GM12872 (cell line): ENCODE results near the gene ARHGEF39.

Experiments
- CTCF ChIP-seq: IDR thresholded peaks from 3 replicates; pipeline ENCODE4 v1.5.1; 2011; ENCODE audit warnings: low read depth, mild to moderate bottlenecking, low read length, moderate library complexity; ENCODE audit not compliant: insufficient read depth

ARHGEF39 gene

GRCh38 chr9:35680331-35681105 lies 15.5 kb upstream of the ARHGEF39 start:
- TF ChIP-seq CTCF = no peak

- no peak for TF ChIP-seq CTCF
These were observed 14.9 kb upstream of the ARHGEF39 start for GRCh38 chr9:35679766-35680330.

GRCh38 chr9:35679091-35679490 lies 14.1 kb upstream of the ARHGEF39 start:
- no peak for TF ChIP-seq CTCF

- TF ChIP-seq CTCF = no peak
These were observed 10.9 kb upstream of the ARHGEF39 start for GRCh38 chr9:35675732-35676392.

GRCh38 chr9:35675204-35675603 lies 10.2 kb upstream of the ARHGEF39 start:
- TF ChIP-seq CTCF = no peak

- TF ChIP-seq CTCF = no peak
These were observed 9.0 kb upstream of the ARHGEF39 start for GRCh38 chr9:35674025-35674361.

- no peak for TF ChIP-seq CTCF
These were observed 8.4 kb upstream of the ARHGEF39 start, which contains the start of gene CA9 for GRCh38 chr9:35673132-35674024. TSS of gene CA9 (plus strand) at chr9:35673928. CDS start at chr9:35673960, 32 bp downstream.
